OCI-LY7 (cell line): ENCODE measurements around the gene EDDM13. TPM values are rescaled to one million over a fixed set of nuclear protein-coding genes. Genes with fewer than 3 reads are reported as not detected.
"Not testable (repeated sequence)": the region's sequence is repeated elsewhere in the genome, so short reads cannot be mapped to it uniquely, and the experiment has no call there.

Source experiments
- BruUV-seq: library from RNA; stranded (reverse); fragments of 400-500 nt; replicated peaks from 2 replicates; lab custom pipeline; 2021; lab: Mats Ljungman, UMichigan
- CTCF ChIA-PET: fragments of 300-600 bp; sonication (Branson Sonifier 250); formaldehyde crosslinking; loops from one replicate; lab custom pipeline; 2022; ENCODE audit warnings: antibody characterized with exemption; ENCODE audit not compliant: unreplicated experiment; lab: Charles Lee
- POLR2A ChIA-PET: fragments of 300-600 bp; sonication (Branson Sonifier 250); formaldehyde crosslinking; loops from one replicate; lab custom pipeline; 2022; ENCODE audit warnings: antibody characterized with exemption; lab: Charles Lee
- DNase-seq: peaks from one replicate; pipeline ENCODE4 v3.0.0-alpha.2; 2015; ENCODE audit warnings: low spot score
- H2AFZ ChIP-seq: fragments of 200-600 bp; sonication (generic), shearing (Covaris generic); 2 replicates; pipeline ENCODE4 v1.6.1; 2014; ENCODE audit warnings: mild to moderate bottlenecking, antibody characterized with exemption, low read length, moderate library complexity
- H3K27ac ChIP-seq: fragments of 200-600 bp; sonication (generic); 2 replicates; pipeline ENCODE4 v1.5.1; 2014; ENCODE audit warnings: mixed run types, low read depth, mild to moderate bottlenecking, moderate library complexity, low read length, inconsistent platforms; ENCODE audit not compliant: poor library complexity, severe bottlenecking
- H3K36me3 ChIP-seq: fragments of 200-600 bp; sonication (generic); 2 replicates; pipeline ENCODE4 v1.6.1; 2014; ENCODE audit warnings: mild to moderate bottlenecking, antibody characterized with exemption, low read length, moderate library complexity, mixed read lengths; ENCODE audit not compliant: insufficient read depth
- H3K4me1 ChIP-seq: fragments of 200-600 bp; sonication (generic); 2 replicates; pipeline ENCODE4 v1.5.1; 2014; ENCODE audit warnings: mild to moderate bottlenecking, low read length; ENCODE audit not compliant: insufficient read depth, poor library complexity, severe bottlenecking
- H3K4me2 ChIP-seq: fragments of 200-600 bp; sonication (generic); 2 replicates; pipeline ENCODE4 v1.6.1; 2014; ENCODE audit warnings: mild to moderate bottlenecking, low read length
- H3K4me3 ChIP-seq: fragments of 200-600 bp; sonication (generic); 2 replicates; pipeline ENCODE4 v1.5.1; 2014; ENCODE audit warnings: mild to moderate bottlenecking, low read depth, low read length; ENCODE audit not compliant: poor library complexity, severe bottlenecking
- H3K79me2 ChIP-seq: fragments of 200-600 bp; sonication (generic); 2 replicates; pipeline ENCODE4 v1.6.1; 2016; ENCODE audit warnings: low read depth, mild to moderate bottlenecking, low read length, moderate library complexity, mixed read lengths; ENCODE audit not compliant: insufficient read depth
- H3K9me2 ChIP-seq: fragments of 200-600 bp; sonication (generic); 2 replicates; pipeline ENCODE4 v1.6.1; 2016; ENCODE audit warnings: mild to moderate bottlenecking, low read length, mixed read lengths; ENCODE audit not compliant: insufficient read depth
- H3K9me3 ChIP-seq: fragments of 200-600 bp; sonication (generic); 2 replicates; pipeline ENCODE4 v1.6.1; 2014; ENCODE audit warnings: mild to moderate bottlenecking, mixed run types, low read length, mixed read lengths
- H4K20me1 ChIP-seq: fragments of 200-600 bp; sonication (generic); 2 replicates; pipeline ENCODE4 v1.6.1; 2014; ENCODE audit warnings: mild to moderate bottlenecking, antibody characterized with exemption, low read length, moderate library complexity, mixed read lengths; ENCODE audit not compliant: insufficient read depth
- EZH2phosphoT487 ChIP-seq: fragments of 200-600 bp; sonication (generic); IDR thresholded peaks from 2 replicates; pipeline ENCODE4 v1.6.1; 2018; ENCODE audit warnings: low read depth, borderline replicate concordance, mild to moderate bottlenecking, mixed run types, antibody characterized with exemption, low read length, moderate library complexity, mixed read lengths
- intact Hi-C: fragments of 100-400 bp; cut with micrococcal nuclease; formaldehyde crosslinking; loops from one replicate; pipeline ENCODE4 v1.10.0; 2022; ENCODE audit not compliant: unreplicated experiment
- total RNA-seq, 2 experiments: library from RNA; depleted of rRNA in 1 of 2; stranded (reverse); fragments of >200 nt in 1 of 2; shearing (Covaris generic) in 1 of 2; gene quantifications; 2 replicates each; pipeline ENCODE4 v1.2.3, GENCODE V29; 2014 to 2022
- TF ChIP-seq, protein P1 (sequence below): fragments of 200-600 bp; sonication (generic); conservative IDR thresholded peaks from 2 replicates; pipeline ENCODE4 v1.5.1; 2014; ENCODE audit warnings: mild to moderate bottlenecking, antibody characterized with exemption, low read length, moderate library complexity, mixed read lengths

Gene EDDM13
- total RNA-seq, 2 experiments from 2014 or later, result not detected

DNA sequence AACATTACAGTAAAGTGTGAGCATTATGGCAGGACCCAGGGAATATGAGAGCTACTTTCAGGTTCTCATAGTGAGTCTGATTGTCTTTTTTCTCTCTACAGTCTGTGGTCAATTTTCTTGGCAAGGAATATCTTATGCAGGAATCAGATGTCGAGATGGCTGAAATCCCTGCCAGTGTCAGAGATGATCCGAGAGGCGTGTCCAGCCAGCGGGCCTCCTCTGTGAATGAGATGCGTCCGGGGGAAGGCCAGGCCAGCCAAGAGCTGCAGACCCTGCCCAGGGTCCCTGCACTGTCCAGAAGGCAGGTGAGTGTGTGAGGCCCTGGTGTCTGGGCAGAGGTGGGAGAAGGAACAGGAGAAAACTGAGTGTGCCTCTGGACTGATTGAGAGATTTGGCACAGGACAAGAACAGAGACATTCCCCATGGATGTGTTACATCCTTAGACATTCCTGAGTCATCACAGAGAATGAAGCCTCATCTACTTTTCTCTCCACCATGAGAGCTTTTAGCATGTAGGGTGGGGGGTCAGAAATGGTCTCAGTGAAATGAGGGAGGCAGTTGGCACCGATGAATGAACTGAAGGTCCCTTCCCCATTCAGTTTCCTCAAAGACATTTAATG lies 27.3 kb upstream of the EDDM13 start:
- Histone ChIP-seq H3K36me3 (no peaks in the 10 kb centered on the region), H4K20me1 (no peaks in the 10 kb centered on the region), H2AFZ (no peak overlapping the region), H3K27ac (no peak overlapping the region), H3K9me3 (no peaks in the 10 kb centered on the region), H3K4me3 (no peak overlapping the region), H3K79me2 (no peaks in the 10 kb centered on the region), H3K4me1 (no peaks in the 10 kb centered on the region), H3K4me2 (no peak overlapping the region), H3K9me2 (no peaks in the 10 kb centered on the region)
- TF ChIP-seq, protein P1, sequence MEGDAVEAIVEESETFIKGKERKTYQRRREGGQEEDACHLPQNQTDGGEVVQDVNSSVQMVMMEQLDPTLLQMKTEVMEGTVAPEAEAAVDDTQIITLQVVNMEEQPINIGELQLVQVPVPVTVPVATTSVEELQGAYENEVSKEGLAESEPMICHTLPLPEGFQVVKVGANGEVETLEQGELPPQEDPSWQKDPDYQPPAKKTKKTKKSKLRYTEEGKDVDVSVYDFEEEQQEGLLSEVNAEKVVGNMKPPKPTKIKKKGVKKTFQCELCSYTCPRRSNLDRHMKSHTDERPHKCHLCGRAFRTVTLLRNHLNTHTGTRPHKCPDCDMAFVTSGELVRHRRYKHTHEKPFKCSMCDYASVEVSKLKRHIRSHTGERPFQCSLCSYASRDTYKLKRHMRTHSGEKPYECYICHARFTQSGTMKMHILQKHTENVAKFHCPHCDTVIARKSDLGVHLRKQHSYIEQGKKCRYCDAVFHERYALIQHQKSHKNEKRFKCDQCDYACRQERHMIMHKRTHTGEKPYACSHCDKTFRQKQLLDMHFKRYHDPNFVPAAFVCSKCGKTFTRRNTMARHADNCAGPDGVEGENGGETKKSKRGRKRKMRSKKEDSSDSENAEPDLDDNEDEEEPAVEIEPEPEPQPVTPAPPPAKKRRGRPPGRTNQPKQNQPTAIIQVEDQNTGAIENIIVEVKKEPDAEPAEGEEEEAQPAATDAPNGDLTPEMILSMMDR, result no peak
- no peak for TF ChIP-seq EZH2phosphoT487
- no peak for DNase-seq
- CTCF ChIA-PET, result no interaction called here
- intact Hi-C loops, result no loop called here
- POLR2A ChIA-PET, result no interaction called here
- no TSS peak for BruUV-seq

GRCh38 chr19:56245764-56246163 lies 26.8 kb upstream of the EDDM13 start:
- H3K36me3 ChIP-seq, H3K4me2 ChIP-seq, H3K27ac ChIP-seq, POLR2A ChIA-PET, H3K79me2 ChIP-seq, intact Hi-C loops, H3K4me1 ChIP-seq, DNase-seq, H3K9me2 ChIP-seq, H3K9me3 ChIP-seq, BruUV-seq, H4K20me1 ChIP-seq, H3K4me3 ChIP-seq, CTCF ChIA-PET, H2AFZ ChIP-seq: not testable (repeated sequence)
- TF ChIP-seq, protein P1, result peak; percentile 41; the same call in 1 of the 2 replicates

GRCh38 chr19:56248736-56249338 lies 23.7 kb upstream of the EDDM13 start:
- H3K79me2 ChIP-seq, H3K27ac ChIP-seq, intact Hi-C loops, H3K4me3 ChIP-seq, CTCF ChIA-PET, POLR2A ChIA-PET, BruUV-seq, H4K20me1 ChIP-seq, H3K9me2 ChIP-seq, DNase-seq, H3K36me3 ChIP-seq, H2AFZ ChIP-seq, H3K4me2 ChIP-seq, H3K4me1 ChIP-seq: not testable (repeated sequence)
- H3K9me3 ChIP-seq, result peaks cover 10% of the 10 kb centered on the region; the same call in 1 of the 2 replicates
